GM12878 (cell line): ENCODE results near the gene PSMB8. TPM values are rescaled to one million over a fixed set of nuclear protein-coding genes. Genes with fewer than 3 reads are reported as not detected.

Experiments used
- ATAC-seq: fragments of 200-7000 bp; cut with Tn5 transposase; 3 replicates; pipeline ENCODE4 v1.9.1; 2020; ENCODE audit warnings: mild to moderate bottlenecking, moderate library complexity
- BruUV-seq: library from RNA; stranded (reverse); fragments of 400-500 nt; replicated peaks from 2 replicates; lab custom pipeline; 2021; lab: Mats Ljungman, UMichigan
- CTCF ChIA-PET: fragments of 300-600 bp; sonication (Branson Sonifier 250); formaldehyde crosslinking; extraction: SDS; loops from one replicate; lab custom pipeline; 2021; ENCODE audit warnings: inconsistent platforms; lab: Yijun Ruan, JAX
- POLR2A ChIA-PET: fragments of 350-600 bp; formaldehyde crosslinking; extraction: SDS; loops from one replicate; lab custom pipeline; 2021; ENCODE audit warnings: inconsistent platforms; lab: Charles Lee
- RAD21 ChIA-PET: fragments of 300-600 bp; sonication (Branson Sonifier 250); formaldehyde crosslinking; loops from one replicate; lab custom pipeline; 2023; ENCODE audit warnings: antibody characterized with exemption; ENCODE audit not compliant: unreplicated experiment; lab: Charles Lee
- SMC1A ChIA-PET: fragments of 300-600 bp; sonication (Branson Sonifier 250); formaldehyde crosslinking; loops from one replicate; lab custom pipeline; 2023; ENCODE audit not compliant: unreplicated experiment, uncharacterized antibody; lab: Charles Lee
- DNase-seq: peaks from one replicate; pipeline ENCODE4 v3.0.0-alpha.2; 2011; ENCODE audit warnings: low read depth, low spot score
- FAIRE-seq: peaks from 3 replicates; lab custom pipeline; 2011; peaks lifted over from hg19 to GRCh38; lab: Jason Lieb, UNC
- H2AFZ ChIP-seq: 2 replicates; pipeline ENCODE4 v1.6.0; 2011; ENCODE audit warnings: low read depth, low read length, control low read depth; ENCODE audit not compliant: control insufficient read depth
- H3K27ac ChIP-seq: 2 replicates; pipeline ENCODE4 v1.5.1; 2011; ENCODE audit warnings: control low read depth; ENCODE audit not compliant: control insufficient read depth, insufficient read depth
- H3K27me3 ChIP-seq, 2 experiments: replicated peaks in 1 of 2; 2 replicates each; pipeline versions ENCODE4 v1.6.0 to v1.6.1; 2011; ENCODE audit warnings: low read length in 1 of 2; ENCODE audit not compliant: control insufficient read depth in 2 of 2, insufficient read depth in 2 of 2
- H3K36me3 ChIP-seq, 2 experiments: 2 replicates each; pipeline ENCODE4 v1.5.1; 2011; ENCODE audit warnings: low read length in 1 of 2; ENCODE audit not compliant: control insufficient read depth in 2 of 2, insufficient read depth in 2 of 2
- H3K4me1 ChIP-seq: 2 replicates; pipeline ENCODE4 v1.6.1; 2011; ENCODE audit warnings: mild to moderate bottlenecking, low read length, moderate library complexity, mixed read lengths; ENCODE audit not compliant: control insufficient read depth, insufficient read depth
- H3K4me2 ChIP-seq: 2 replicates; pipeline ENCODE4 v1.6.0; 2011; ENCODE audit warnings: control low read depth; ENCODE audit not compliant: control insufficient read depth, insufficient read depth
- H3K4me3 ChIP-seq: fragments of 200-600 bp; sonication (generic); 2 replicates; pipeline ENCODE4 v1.5.1; 2016
- H3K79me2 ChIP-seq: 2 replicates; pipeline ENCODE4 v1.6.0; 2011; ENCODE audit warnings: low read length; ENCODE audit not compliant: control insufficient read depth, insufficient read depth
- H3K9ac ChIP-seq: 2 replicates; pipeline ENCODE4 v1.8.0; 2011; ENCODE audit warnings: low read length, control low read depth, mixed read lengths; ENCODE audit not compliant: control insufficient read depth, insufficient read depth
- H3K9me3 ChIP-seq: replicated peaks from 3 replicates; pipeline ENCODE4 v1.5.1; 2011; ENCODE audit warnings: mild to moderate bottlenecking, low read length; ENCODE audit not compliant: control insufficient read depth, insufficient read depth
- H4K20me1 ChIP-seq: 2 replicates; pipeline ENCODE4 v1.6.0; 2011; ENCODE audit not compliant: control insufficient read depth, insufficient read depth
- ATF7 ChIP-seq: fragments of 450-650 bp; IDR thresholded peaks from 2 replicates; pipeline ENCODE4 v1.6.1; 2016; ENCODE audit warnings: low read depth, mild to moderate bottlenecking
- CBFB ChIP-seq: IDR thresholded peaks from 2 replicates; pipeline ENCODE4 v1.6.1; 2016; ENCODE audit warnings: antibody characterized with exemption, low read depth
- CHD1 ChIP-seq: IDR thresholded peaks from 2 replicates; pipeline ENCODE4 v1.6.1; 2012; ENCODE audit warnings: low read depth, low read length, improper control_type of control experiment
- EED ChIP-seq: sonication (generic); IDR thresholded peaks from 2 replicates; pipeline ENCODE4 v1.6.1; 2016; ENCODE audit warnings: antibody characterized with exemption, low read depth
- EP300 ChIP-seq, 2 experiments: fragments of 150-350 bp in 1 of 2; IDR thresholded peaks; 2 replicates each; pipeline ENCODE4 v1.6.1; 2011 to 2012; ENCODE audit warnings: low read depth in 2 of 2, low read length in 2 of 2, borderline replicate concordance in 1 of 2, improper control_type of control experiment in 1 of 2, inconsistent platforms in 1 of 2; ENCODE audit not compliant: control insufficient read depth in 1 of 2
- FOXM1 ChIP-seq: IDR thresholded peaks from 2 replicates; pipeline ENCODE4 v1.6.1; 2012; ENCODE audit warnings: low read depth, mild to moderate bottlenecking, inconsistent platforms, low read length, moderate library complexity
- HCFC1 ChIP-seq: fragments of 150-350 bp; IDR thresholded peaks from 2 replicates; pipeline ENCODE4 v1.6.1; 2014; ENCODE audit warnings: low read length
- HDAC6 ChIP-seq: fragments of 200-600 bp; sonication (generic); IDR thresholded peaks from one replicate; pipeline ENCODE4 v1.8.0; 2017; ENCODE audit warnings: antibody characterized with exemption; ENCODE audit not compliant: unreplicated experiment
- IKZF1 ChIP-seq: fragments of 450-650 bp; conservative IDR thresholded peaks from 2 replicates; pipeline ENCODE4 v1.6.1; 2017; ENCODE audit warnings: antibody characterized with exemption, mild to moderate bottlenecking
- IKZF2 ChIP-seq, 2 experiments: fragments of 450-650 bp; IDR thresholded peaks; 2 replicates each; pipeline ENCODE4 v1.6.1; 2017; ENCODE audit warnings: mild to moderate bottlenecking in 2 of 2, moderate library complexity in 2 of 2
- IRF4 ChIP-seq: IDR thresholded peaks from 2 replicates; pipeline ENCODE4 v1.6.1; 2011; ENCODE audit warnings: low read depth, low read length
- JUNB ChIP-seq: IDR thresholded peaks from 2 replicates; pipeline ENCODE4 v1.6.1; 2016; ENCODE audit warnings: antibody characterized with exemption, mild to moderate bottlenecking
- NFYB ChIP-seq: IDR thresholded peaks from 2 replicates; pipeline ENCODE4 v1.6.1; 2011; ENCODE audit warnings: low read depth, mild to moderate bottlenecking, low read length, improper control_type of control experiment, moderate library complexity; ENCODE audit not compliant: insufficient read depth
- POLR2AphosphoS5 ChIP-seq: IDR thresholded peaks from 2 replicates; pipeline ENCODE4 v1.6.1; 2011; ENCODE audit warnings: mild to moderate bottlenecking, low read length, inconsistent platforms
- RUNX3 ChIP-seq: IDR thresholded peaks from 2 replicates; pipeline ENCODE4 v1.6.1; 2012; ENCODE audit warnings: low read length, inconsistent platforms
- SMAD5 ChIP-seq: IDR thresholded peaks from 2 replicates; pipeline ENCODE4 v1.6.1; 2016; ENCODE audit warnings: antibody characterized with exemption, low read depth
- STAT1 ChIP-seq: fragments of 450-650 bp; conservative IDR thresholded peaks from 2 replicates; pipeline ENCODE4 v1.6.1; 2014; ENCODE audit warnings: antibody characterized with exemption, mild to moderate bottlenecking
- WGBS: methylation state at CpG from one replicate; pipeline ENCODE4 v1.1.6; 2016; ENCODE audit warnings: low lambda C conversion rate; ENCODE audit not compliant: insufficient replicate concordance, insufficient coverage; ENCODE audit errors: missing lambda C conversion rate; 5-methylcytosine and 5-hydroxymethylcytosine counted together
- in situ Hi-C: fragments of 300-500 bp; cut with MboI; formaldehyde crosslinking; loops from 9 replicates; pipeline ENCODE4 v1.14.3; 2018; ENCODE audit warnings: mixed read lengths
- intact Hi-C: fragments of 100-400 bp; cut with micrococcal nuclease; formaldehyde crosslinking; loops from one replicate; pipeline ENCODE4 v1.14.2; 2022; ENCODE audit not compliant: unreplicated experiment
- polyA plus RNA-seq, 11 experiments: library from polyadenylated mRNA; depleted of rRNA in 4 of 11; unstranded in 6 of 11; stranded (reverse) in 5 of 11; fragments of >200 nt; fragmentation: Nextera tagmentation in 4 of 11; fragmentation: Illumina TruSeq in 1 of 11; extraction: Ambion mirVana in 4 of 11; extraction: Trizol in 1 of 11; gene quantifications; 1 replicate in 1 of 11; 2 replicates in 10 of 11; pipeline versions ENCODE4 v1.2.1 to v1.2.3, GENCODE V29; 2011 to 2016; ENCODE audit warnings: inconsistent platforms in 2 of 11, missing spikeins in 2 of 11, low read depth in 1 of 11
- total RNA-seq, 4 experiments: library from RNA; depleted of rRNA in 3 of 4; stranded (reverse); fragments of >200 nt in 3 of 4; fragmentation: Illumina TruSeq in 1 of 4; extraction: Trizol in 1 of 4; gene quantifications; 2 replicates each; pipeline versions ENCODE4 v1.2.1 to v1.2.3, GENCODE V29; 2013 to 2021
- TF ChIP-seq, protein P1 (sequence below): fragments of 150-350 bp; IDR thresholded peaks from 2 replicates; pipeline ENCODE4 v1.6.1; 2014; ENCODE audit warnings: mild to moderate bottlenecking, low read depth, low read length

Gene PSMB8
- total and polyA plus RNA-seq, 10 of the 15 experiments (the other 5 are each of a cell fraction or from before 2014, with no cell fraction given) = 304 to 557 (median 379) TPM

DNA sequence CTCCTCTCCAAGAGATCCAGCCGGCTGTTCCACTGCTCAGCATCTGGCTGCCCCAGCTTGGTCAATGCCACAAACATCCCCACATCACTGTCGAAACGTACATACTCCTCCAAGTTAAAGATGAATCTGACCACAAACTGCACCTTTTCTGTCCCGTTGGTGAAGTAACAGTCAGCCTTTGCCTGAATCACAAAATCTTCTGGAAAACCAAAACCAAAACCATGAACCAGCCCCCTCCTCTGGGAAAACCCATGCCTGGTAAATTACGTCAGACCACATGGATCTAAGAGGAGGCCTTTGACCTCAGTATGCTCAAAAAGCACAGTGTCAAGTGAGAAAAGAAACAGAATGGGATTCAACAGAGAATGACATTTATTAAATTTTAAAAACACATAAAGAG lies 28.7 kb downstream of the PSMB8 start:
- Histone ChIP-seq H3K36me3 (peaks cover 1 to 9% of the 10 kb centered on the region in 2 experiments; a peak in 3 of 4 replicates), H2AFZ (peak overlapping the region; percentile 49), H3K79me2 (peaks cover 22% of the 10 kb centered on the region), H3K27me3 (no peaks in the 10 kb centered on the region), H3K4me3 (peak overlapping the region; percentile 73), H3K4me1 (peaks cover 31% of the 10 kb centered on the region), H3K9me3 (no peaks in the 10 kb centered on the region), H3K27ac (peak overlapping the region; percentile 98), H4K20me1 (no peaks in the 10 kb centered on the region), H3K9ac (peak overlapping the region; percentile 89), H3K4me2 (peak overlapping the region; percentile 98)
- in situ Hi-C loops = no loop called here
- ChIA-PET RAD21 (interaction anchor here (1.7 to 1.8 kb wide), 2 partner anchors 23 to 39 kb away, joined by 4 to 8 read pairs; partner anchors contain the start of genes PSMB9 and TAP2), SMC1A (interaction anchor here (0.8 to 3.0 kb wide), 7 partner anchors 10 to 401 kb away, joined by 3 to 14 read pairs (median 4); partner anchors contain the start of gene TAP2), CTCF (interaction anchor here (0.7 to 3.4 kb wide), 8 partner anchors 17 to 401 kb away, joined by 3 to 20 read pairs (median 3); partner anchors contain the start of gene TAP2), POLR2A (interaction anchor here (3.0 kb wide), 1 partner anchor 30 kb away, joined by 10 read pairs; no protein-coding TSS in a partner anchor)
- 18% methylated on average over 5 of the region's 5 CpGs for WGBS
- no peak for DNase-seq
- TF ChIP-seq HCFC1 (no peak), JUNB (0 out of 2 replicates have a peak, but pooled peaks have one; percentile 6), IRF4 (no peak), CHD1 (no peak), IKZF2 (IDR thresholded peaks at IDR 0.05) (peak; percentile 21 to 41; a peak in 2 of 4 replicates), RUNX3 (peak; percentile 76), STAT1 (no peak), CBFB (0 out of 2 replicates have a peak, but pooled peaks have one; percentile 24), EED (peak; percentile 71), FOXM1 (peak; percentile 31; the same call in 1 of the 2 replicates), IKZF1 (peak; percentile 26; the same call in 1 of the 2 replicates), EP300 (IDR thresholded peaks at IDR 0.05; ENCODE audit: borderline replicate concordance in 1 of 2, control insufficient read depth in 1 of 2, low read depth in 2 of 2, low read length in 2 of 2) (0 out of 4 replicates have a peak, but pooled peaks of 1 of the 2 experiments have one; percentile 25), POLR2AphosphoS5 (no peak), SMAD5 (no peak), HDAC6 (no peak), ATF7 (peak; percentile 66), NFYB (no peak)
- TF ChIP-seq, protein P1, sequence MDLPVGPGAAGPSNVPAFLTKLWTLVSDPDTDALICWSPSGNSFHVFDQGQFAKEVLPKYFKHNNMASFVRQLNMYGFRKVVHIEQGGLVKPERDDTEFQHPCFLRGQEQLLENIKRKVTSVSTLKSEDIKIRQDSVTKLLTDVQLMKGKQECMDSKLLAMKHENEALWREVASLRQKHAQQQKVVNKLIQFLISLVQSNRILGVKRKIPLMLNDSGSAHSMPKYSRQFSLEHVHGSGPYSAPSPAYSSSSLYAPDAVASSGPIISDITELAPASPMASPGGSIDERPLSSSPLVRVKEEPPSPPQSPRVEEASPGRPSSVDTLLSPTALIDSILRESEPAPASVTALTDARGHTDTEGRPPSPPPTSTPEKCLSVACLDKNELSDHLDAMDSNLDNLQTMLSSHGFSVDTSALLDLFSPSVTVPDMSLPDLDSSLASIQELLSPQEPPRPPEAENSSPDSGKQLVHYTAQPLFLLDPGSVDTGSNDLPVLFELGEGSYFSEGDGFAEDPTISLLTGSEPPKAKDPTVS = no peak
- intact Hi-C loops = no loop called here
- FAIRE-seq = no peak
- no TSS peak for BruUV-seq
- peak; percentile 23 for ATAC-seq
